A549 treated with CpdA at 1 μM for 4 hours (cell line): ENCODE data around the gene MLN. TPM values are rescaled to one million over a fixed set of nuclear protein-coding genes. Genes with fewer than 3 reads are reported as not detected.

ENCODE experiments used
- total RNA-seq: library from RNA; stranded (reverse); fragments of 200-300 nt; extraction: Qiagen RNA extraction; gene quantifications from 5 replicates; pipeline ENCODE4 v1.2.3, GENCODE V29; 2022; ENCODE audit warnings: low read depth

MLN gene, protein sequence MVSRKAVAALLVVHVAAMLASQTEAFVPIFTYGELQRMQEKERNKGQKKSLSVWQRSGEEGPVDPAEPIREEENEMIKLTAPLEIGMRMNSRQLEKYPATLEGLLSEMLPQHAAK
- total RNA-seq = not detected in 5 replicates

GRCh38 chr6:33803571-33804053, at the start of gene MLN:
TSS of gene MLN (minus strand) at chr6:33804003. CDS start at chr6:33801163, 2,840 bp downstream.

DNA sequence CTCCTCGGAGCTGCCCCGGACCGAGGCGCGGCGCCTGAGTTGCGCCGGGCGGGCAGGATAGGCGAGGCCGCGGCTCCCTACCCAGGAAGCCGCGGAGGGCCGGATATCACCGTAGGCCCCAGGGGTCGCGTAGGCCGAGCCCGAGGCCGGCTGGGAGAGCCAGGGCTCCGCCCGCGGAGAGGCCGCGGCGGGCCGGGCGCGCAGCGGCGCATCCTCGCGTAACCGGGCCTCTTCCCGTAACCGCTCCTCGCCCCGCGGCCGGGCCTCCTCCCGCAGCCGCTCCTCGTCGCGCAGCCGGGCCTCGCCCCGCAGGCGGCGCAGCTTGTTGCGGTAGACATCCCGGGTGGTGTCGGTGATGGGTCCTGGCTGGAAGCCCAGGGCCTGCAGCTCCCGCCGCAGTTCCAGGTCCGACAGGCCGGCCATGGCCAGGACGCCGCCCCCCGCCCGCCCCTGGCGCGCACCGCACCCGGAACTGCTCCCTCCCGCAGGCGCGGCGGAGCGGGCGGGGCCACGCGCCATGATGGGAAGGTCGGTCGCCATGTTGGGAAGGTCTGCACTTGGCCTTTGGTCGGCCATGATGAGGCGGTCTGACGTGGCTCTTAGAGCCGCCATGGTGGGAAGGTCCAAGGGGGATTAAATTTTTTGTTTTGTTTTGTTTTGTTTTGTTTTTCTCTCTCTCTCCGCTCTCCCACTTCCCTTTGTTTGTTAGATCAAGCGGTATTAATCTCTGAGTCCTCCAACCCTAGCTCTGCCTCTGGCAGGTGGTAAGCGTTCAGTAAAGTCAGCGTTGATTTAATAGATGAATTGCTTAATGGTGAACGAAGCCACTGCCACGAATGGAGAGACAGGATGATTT, 14.9 kb downstream of the MLN start, which contains the start of gene LEMD2:
TSS of gene LEMD2 (minus strand) at position 437 of the 856 bp plus-strand sequence. CDS start at position 423, 14 bp downstream.

GRCh38 chr6:33746651-33747100, 57.1 kb downstream of the MLN start, which contains the start of gene IP6K3:
TSS of gene IP6K3 (minus strand) at chr6:33746905. CDS start at chr6:33735476, 11,429 bp downstream.

Other genes starting within 250 kb of the MLN start
- gene BAK1, start 223.7 kb downstream of the MLN start, total RNA-seq = 32.0 to 39.3 TPM (median 38.0 TPM) in 5 replicates
- gene ITPR3, start 182.7 kb downstream of the MLN start, total RNA-seq = 32.8 to 46.5 TPM (median 37.0 TPM) in 5 replicates
- 60.5 to 114 TPM (median 102 TPM) in 5 replicates for gene UQCC2, start 92.3 kb downstream of the MLN start, total RNA-seq
- gene IP6K3, start 57.1 kb downstream of the MLN start, total RNA-seq = 0.05 to 0.14 TPM (median 0.09 TPM) in 3 of 5 replicates, not detected in the others
- 38.7 to 47.7 TPM (median 43.4 TPM) in 5 replicates for gene LEMD2, start 14.9 kb downstream of the MLN start, total RNA-seq